Keratinocyte (primary cell): ENCODE measurements around the gene LSM4. TPM values are rescaled to one million over a fixed set of nuclear protein-coding genes. Genes with fewer than 3 reads are reported as not detected.

Experiments
- DNase-seq: peaks from one replicate; pipeline ENCODE4 v3.0.0-alpha.2; 2011; ENCODE audit warnings: low read depth, missing footprints, low spot score
- FAIRE-seq: peaks from 2 replicates; lab custom pipeline; 2011; peaks lifted over from hg19 to GRCh38; lab: Jason Lieb, UNC
- H2AFZ ChIP-seq: 2 replicates; pipeline ENCODE4 v1.6.0; 2012; ENCODE audit warnings: low read length, control low read depth, inconsistent platforms; ENCODE audit not compliant: control insufficient read depth
- H3K27ac ChIP-seq: 2 replicates; pipeline ENCODE4 v1.5.1; 2011; ENCODE audit warnings: low read length; ENCODE audit not compliant: control insufficient read depth, insufficient read depth
- H3K27me3 ChIP-seq: 3 replicates; pipeline ENCODE4 v1.6.0; 2011; ENCODE audit warnings: low read length; ENCODE audit not compliant: control insufficient read depth, insufficient read depth; ENCODE audit errors: extremely low read depth
- H3K36me3 ChIP-seq, 2 experiments: 2 replicates in 1 of 2; 3 replicates in 1 of 2; pipeline ENCODE4 v1.5.1; 2011; ENCODE audit warnings: low read length in 2 of 2, mild to moderate bottlenecking in 1 of 2; ENCODE audit not compliant: control insufficient read depth in 2 of 2, insufficient read depth in 2 of 2; ENCODE audit errors: extremely low read depth in 1 of 2
- H3K4me1 ChIP-seq: 3 replicates; pipeline ENCODE4 v1.5.1; 2011; ENCODE audit warnings: low read length; ENCODE audit not compliant: control insufficient read depth, insufficient read depth; ENCODE audit errors: extremely low read depth
- H3K4me2 ChIP-seq: 3 replicates; pipeline ENCODE4 v1.6.0; 2011; ENCODE audit warnings: low read depth, low read length; ENCODE audit not compliant: control insufficient read depth, insufficient read depth; ENCODE audit errors: extremely low read depth
- H3K4me3 ChIP-seq, 3 experiments: fragments of 200-600 bp in 1 of 3; sonication (generic) in 1 of 3; 2 replicates in 2 of 3; 3 replicates in 1 of 3; pipeline ENCODE4 v1.5.1; 2011 to 2016; ENCODE audit warnings: low read length in 3 of 3, mild to moderate bottlenecking in 3 of 3, control low read depth in 2 of 3, inconsistent platforms in 1 of 3, low read depth in 1 of 3, mixed read lengths in 1 of 3, mixed run types in 1 of 3, moderate library complexity in 1 of 3; ENCODE audit not compliant: control insufficient read depth in 2 of 3, insufficient read depth in 2 of 3; ENCODE audit errors: extremely low read depth in 1 of 3
- H3K79me2 ChIP-seq: 2 replicates; pipeline ENCODE4 v1.6.0; 2012; ENCODE audit warnings: low read length; ENCODE audit not compliant: control insufficient read depth, insufficient read depth
- H3K9ac ChIP-seq: 3 replicates; pipeline ENCODE4 v1.6.0; 2011; ENCODE audit warnings: low read length; ENCODE audit not compliant: control insufficient read depth, insufficient read depth; ENCODE audit errors: extremely low read depth
- H3K9me1 ChIP-seq: 3 replicates; pipeline ENCODE4 v1.6.0; 2011; ENCODE audit warnings: low read length; ENCODE audit not compliant: control insufficient read depth, insufficient read depth; ENCODE audit errors: extremely low read depth
- H3K9me3 ChIP-seq: 2 replicates; pipeline ENCODE4 v1.5.1; 2012; ENCODE audit warnings: low read depth, low read length; ENCODE audit not compliant: control insufficient read depth
- H4K20me1 ChIP-seq: 3 replicates; pipeline ENCODE4 v1.6.0; 2011; ENCODE audit warnings: low read length; ENCODE audit not compliant: control insufficient read depth, insufficient read depth; ENCODE audit errors: extremely low read depth
- EZH2 ChIP-seq: IDR thresholded peaks from one replicate; pipeline ENCODE4 v1.6.1; 2012; ENCODE audit warnings: inconsistent platforms, mild to moderate bottlenecking, low read length, moderate library complexity
- dilution Hi-C: fragments of 300-500 bp; cut with MboI; formaldehyde crosslinking; loops from one replicate; pipeline ENCODE4 v1.7.0; 2020; ENCODE audit warnings: low sequenced_read_pairs; ENCODE audit not compliant: extremely low pct_ligation_motif_present
- polyA plus RNA-seq, 5 experiments: library from polyadenylated mRNA; depleted of rRNA in 3 of 5; stranded (reverse) in 3 of 5; stranded (forward) in 1 of 5; unstranded in 1 of 5; fragments of >200 nt; gene quantifications; 1 replicate in 1 of 5; 2 replicates in 3 of 5; 3 replicates in 1 of 5; pipeline versions ENCODE4 v1.2.1 to v1.2.3, GENCODE V29; 2011 to 2012; ENCODE audit warnings: missing spikeins in 2 of 5, low read depth in 1 of 5, low replicate concordance in 1 of 5
- TF ChIP-seq, protein P1 (sequence below), 3 experiments: IDR thresholded peaks in 1 of 3; conservative IDR thresholded peaks in 1 of 3; optimal IDR thresholded peaks in 1 of 3; 2 replicates in 2 of 3; 3 replicates in 1 of 3; pipeline versions ENCODE3 to v1.5.1; 2011; ENCODE audit warnings: low read length in 3 of 3, mild to moderate bottlenecking in 3 of 3, moderate library complexity in 2 of 3, control low read depth in 1 of 3, inconsistent platforms in 1 of 3; ENCODE audit not compliant: insufficient read depth in 2 of 3; ENCODE audit errors: extremely low read depth in 1 of 3

LSM4 gene
- polyA plus RNA-seq, 1 donor (not counting 4 experiments of a cell fraction or from before 2014, with no cell fraction given), result 162 TPM

DNA sequence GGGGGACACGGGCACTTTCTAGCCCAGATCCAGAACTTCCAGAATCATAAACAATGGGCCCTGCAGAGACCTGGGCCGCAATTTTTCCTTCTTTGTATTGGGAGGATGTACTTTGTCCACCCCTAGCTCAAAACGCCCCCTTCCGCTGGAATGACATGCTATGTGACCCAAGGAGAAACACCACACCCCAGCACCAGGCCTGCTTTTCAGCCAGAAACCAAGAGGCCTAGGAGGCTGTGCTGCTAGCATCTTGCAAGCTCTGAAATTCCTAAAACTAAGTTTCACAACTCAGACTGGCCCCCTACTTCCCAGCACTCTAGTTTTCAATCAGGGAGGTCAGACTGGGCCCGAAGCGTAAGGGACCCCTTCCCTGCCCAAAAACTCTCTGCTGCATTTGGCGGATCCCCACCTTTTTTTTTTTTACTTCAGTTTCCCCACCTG, 538 bp downstream of the LSM4 start:
- peaks cover 2 to 11% of the 10 kb centered on the region in 2 experiments for H3K36me3 ChIP-seq
- H2AFZ ChIP-seq, result peak overlapping the region; percentile 70
- no peaks in the 10 kb centered on the region for H3K9me1 ChIP-seq
- peaks cover 18% of the 10 kb centered on the region for H3K4me1 ChIP-seq
- peaks cover 44% of the 10 kb centered on the region for H3K79me2 ChIP-seq
- no peaks in the 10 kb centered on the region for H3K9me3 ChIP-seq
- TF ChIP-seq, protein P1, sequence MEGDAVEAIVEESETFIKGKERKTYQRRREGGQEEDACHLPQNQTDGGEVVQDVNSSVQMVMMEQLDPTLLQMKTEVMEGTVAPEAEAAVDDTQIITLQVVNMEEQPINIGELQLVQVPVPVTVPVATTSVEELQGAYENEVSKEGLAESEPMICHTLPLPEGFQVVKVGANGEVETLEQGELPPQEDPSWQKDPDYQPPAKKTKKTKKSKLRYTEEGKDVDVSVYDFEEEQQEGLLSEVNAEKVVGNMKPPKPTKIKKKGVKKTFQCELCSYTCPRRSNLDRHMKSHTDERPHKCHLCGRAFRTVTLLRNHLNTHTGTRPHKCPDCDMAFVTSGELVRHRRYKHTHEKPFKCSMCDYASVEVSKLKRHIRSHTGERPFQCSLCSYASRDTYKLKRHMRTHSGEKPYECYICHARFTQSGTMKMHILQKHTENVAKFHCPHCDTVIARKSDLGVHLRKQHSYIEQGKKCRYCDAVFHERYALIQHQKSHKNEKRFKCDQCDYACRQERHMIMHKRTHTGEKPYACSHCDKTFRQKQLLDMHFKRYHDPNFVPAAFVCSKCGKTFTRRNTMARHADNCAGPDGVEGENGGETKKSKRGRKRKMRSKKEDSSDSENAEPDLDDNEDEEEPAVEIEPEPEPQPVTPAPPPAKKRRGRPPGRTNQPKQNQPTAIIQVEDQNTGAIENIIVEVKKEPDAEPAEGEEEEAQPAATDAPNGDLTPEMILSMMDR (optimal IDR thresholded peaks at IDR 0.05 in 1 of 3, IDR thresholded peaks at IDR 0.05 in 1 of 3, conservative IDR thresholded peaks at IDR 0.05 in 1 of 3; ENCODE audit: extremely low read depth in 1 of 3, insufficient read depth in 2 of 3, low read length in 3 of 3), result peak in 2 of 3 experiments; percentile 27 to 53
- no peak for TF ChIP-seq EZH2
- peak overlapping the region; percentile 85 to 96 (median 94) for H3K4me3 ChIP-seq
- no peaks in the 10 kb centered on the region for H3K27me3 ChIP-seq
- no peak for FAIRE-seq
- DNase-seq, result peak; percentile 21
- H3K27ac ChIP-seq, result peak overlapping the region; percentile 83
- dilution Hi-C loops, result no loop called here
- H4K20me1 ChIP-seq, result no peaks in the 10 kb centered on the region
- H3K4me2 ChIP-seq, result peak overlapping the region; percentile 99
- peak overlapping the region; percentile 95 for H3K9ac ChIP-seq

DNA sequence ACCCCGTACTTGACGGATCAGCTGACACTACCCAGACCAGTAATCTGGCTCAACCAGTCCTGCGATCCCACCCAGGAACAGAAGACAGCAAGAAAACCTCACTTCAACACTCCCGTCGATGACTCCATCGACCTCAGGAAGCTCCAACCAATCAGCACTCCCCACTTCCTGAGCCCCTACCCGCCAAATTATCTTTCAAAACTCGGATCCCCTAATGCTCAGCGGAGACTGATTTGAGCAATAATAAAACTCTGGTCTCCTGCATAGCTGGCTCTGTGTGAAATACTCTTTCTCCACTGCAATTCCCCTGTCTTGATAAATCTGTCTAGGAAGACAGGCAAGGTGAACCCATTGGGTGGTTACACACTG, 1.2 kb downstream of the LSM4 start:
- no peaks in the 10 kb centered on the region for H3K9me3 ChIP-seq
- H4K20me1 ChIP-seq, result no peaks in the 10 kb centered on the region
- peaks cover 2 to 11% of the 10 kb centered on the region in 2 experiments for H3K36me3 ChIP-seq
- H3K4me1 ChIP-seq, result peaks cover 18% of the 10 kb centered on the region
- FAIRE-seq (no peak), DNase-seq (no peak)
- peak overlapping the region; percentile 83 for H3K27ac ChIP-seq
- H3K4me2 ChIP-seq, result peak overlapping the region; percentile 99
- H2AFZ ChIP-seq, result no peak overlapping the region
- H3K79me2 ChIP-seq, result peaks cover 45% of the 10 kb centered on the region
- H3K4me3 ChIP-seq, result peak overlapping the region; percentile 85 to 96 (median 94)
- dilution Hi-C loops, result no loop called here
- peak overlapping the region; percentile 95 for H3K9ac ChIP-seq
- H3K27me3 ChIP-seq, result no peaks in the 10 kb centered on the region
- no peak for TF ChIP-seq EZH2
- TF ChIP-seq, protein P1 (optimal IDR thresholded peaks at IDR 0.05 in 1 of 3, IDR thresholded peaks at IDR 0.05 in 1 of 3, conservative IDR thresholded peaks at IDR 0.05 in 1 of 3; ENCODE audit: extremely low read depth in 1 of 3, insufficient read depth in 2 of 3, low read length in 3 of 3), result no peak
- no peaks in the 10 kb centered on the region for H3K9me1 ChIP-seq
